ENCODE results near the gene RIMBP2. TPM values are rescaled to one million over a fixed set of nuclear protein-coding genes. Genes with fewer than 3 reads are reported as not detected.

Gene RIMBP2
- total and polyA plus RNA-seq, 4 donors: 0.05 to 2.9 (median 0.95) TPM

- Histone ChIP-seq H3K9me3 (ENCODE audit: control insufficient read depth in 4 of 4, insufficient read depth in 3 of 4, low read length in 3 of 4) (no peaks in the 10 kb centered on the region), H3K4me3 (no peak overlapping the region), H3K4me1 (ENCODE audit: control insufficient read depth in 5 of 5, insufficient read depth in 5 of 5, low read length in 5 of 5) (no peaks in the 10 kb centered on the region), H3K27me3 (ENCODE audit: control insufficient read depth in 3 of 3, insufficient read depth in 3 of 3, low read length in 2 of 3) (no peaks in the 10 kb centered on the region), H3K9ac (ENCODE audit: insufficient read depth in 1 of 2, low read length in 2 of 2) (no peak overlapping the region), H3K27ac (ENCODE audit: low read depth in 1 of 2, low read length in 1 of 2) (no peak overlapping the region), H3K36me3 (ENCODE audit: control insufficient read depth in 4 of 4, insufficient read depth in 4 of 4, low read length in 4 of 4) (no peaks in the 10 kb centered on the region)
- no peak for ATAC-seq (ENCODE audit: insufficient read depth, low FRiP score)
- 86 to 89% methylated on average over 11 of the region's 11 CpGs for WGBS, 2 donors
- DNase-seq: no peak
- no peak for TF ChIP-seq CTCF (IDR thresholded peaks at IDR 0.05; ENCODE audit: control extremely low read depth, extremely low read depth)
These were observed 268.5 kb downstream of the RIMBP2 start for GRCh38 chr12:130447655-130447965.

- WGBS, 2 donors: 82 to 87% methylated on average over 32 of the region's 32 CpGs
- Histone ChIP-seq H3K4me3 (no peak overlapping the region), H3K36me3 (ENCODE audit: control insufficient read depth in 4 of 4, insufficient read depth in 4 of 4, low read length in 4 of 4) (no peaks in the 10 kb centered on the region), H3K9me3 (ENCODE audit: control insufficient read depth in 4 of 4, insufficient read depth in 3 of 4, low read length in 3 of 4) (peaks cover 0 to under 1% (median 0%) of the 10 kb centered on the region in 4 donors), H3K4me1 (ENCODE audit: control insufficient read depth in 5 of 5, insufficient read depth in 5 of 5, low read length in 5 of 5) (no peaks in the 10 kb centered on the region), H3K27ac (ENCODE audit: low read depth in 1 of 2, low read length in 1 of 2) (no peak overlapping the region), H3K27me3 (ENCODE audit: control insufficient read depth in 3 of 3, insufficient read depth in 3 of 3, low read length in 2 of 3) (no peaks in the 10 kb centered on the region), H3K9ac (ENCODE audit: insufficient read depth in 1 of 2, low read length in 2 of 2) (no peak overlapping the region)
- DNase-seq (no peak), ATAC-seq (ENCODE audit: insufficient read depth, low FRiP score) (no peak)
- no peak for TF ChIP-seq CTCF (IDR thresholded peaks at IDR 0.05; ENCODE audit: control extremely low read depth, extremely low read depth)
These were observed 269.0 kb downstream of the RIMBP2 start for GRCh38 chr12:130446846-130447654.

GRCh38 chr12:130444986-130445385 lies 271.1 kb downstream of the RIMBP2 start:
- H3K4me1 ChIP-seq (ENCODE audit: control insufficient read depth in 5 of 5, insufficient read depth in 5 of 5, low read length in 5 of 5): no peaks in the 10 kb centered on the region
- no peak overlapping the region for H3K9ac ChIP-seq (ENCODE audit: insufficient read depth in 1 of 2, low read length in 2 of 2)
- H3K36me3 ChIP-seq (ENCODE audit: control insufficient read depth in 4 of 4, insufficient read depth in 4 of 4, low read length in 4 of 4): no peaks in the 10 kb centered on the region
- H3K9me3 ChIP-seq (ENCODE audit: control insufficient read depth in 4 of 4, insufficient read depth in 3 of 4, low read length in 3 of 4): peaks cover 0 to 2% (median 0%) of the 10 kb centered on the region in 4 donors
- no peak overlapping the region for H3K27ac ChIP-seq (ENCODE audit: low read depth in 1 of 2, low read length in 1 of 2)
- 92% methylated on average over 16 of the region's 16 CpGs for WGBS, 2 donors
- DNase-seq (no peak), ATAC-seq (ENCODE audit: insufficient read depth, low FRiP score) (no peak)
- no peak overlapping the region for H3K4me3 ChIP-seq
- no peaks in the 10 kb centered on the region for H3K27me3 ChIP-seq (ENCODE audit: control insufficient read depth in 3 of 3, insufficient read depth in 3 of 3, low read length in 2 of 3)
- no peak for TF ChIP-seq CTCF (IDR thresholded peaks at IDR 0.05; ENCODE audit: control extremely low read depth, extremely low read depth)

- ATAC-seq (ENCODE audit: insufficient read depth, low FRiP score) (no peak), DNase-seq (no peak)
- TF ChIP-seq CTCF (IDR thresholded peaks at IDR 0.05; ENCODE audit: control extremely low read depth, extremely low read depth): no peak
- H3K4me3 ChIP-seq: no peak overlapping the region
- WGBS, 2 donors: 56 to 66% methylated on average over 5 of the region's 5 CpGs
- peaks cover 0 to 2% (median 0%) of the 10 kb centered on the region in 4 donors for H3K9me3 ChIP-seq (ENCODE audit: control insufficient read depth in 4 of 4, insufficient read depth in 3 of 4, low read length in 3 of 4)
- no peaks in the 10 kb centered on the region for H3K4me1 ChIP-seq (ENCODE audit: control insufficient read depth in 5 of 5, insufficient read depth in 5 of 5, low read length in 5 of 5)
- no peaks in the 10 kb centered on the region for H3K36me3 ChIP-seq (ENCODE audit: control insufficient read depth in 4 of 4, insufficient read depth in 4 of 4, low read length in 4 of 4)
- no peak overlapping the region for H3K27ac ChIP-seq (ENCODE audit: low read depth in 1 of 2, low read length in 1 of 2)
- no peak overlapping the region for H3K9ac ChIP-seq (ENCODE audit: insufficient read depth in 1 of 2, low read length in 2 of 2)
- H3K27me3 ChIP-seq (ENCODE audit: control insufficient read depth in 3 of 3, insufficient read depth in 3 of 3, low read length in 2 of 3): no peaks in the 10 kb centered on the region
These were observed 272.0 kb downstream of the RIMBP2 start for GRCh38 chr12:130444061-130444460.

Measured in lung (tissue), 12 donors.